ENCODE data around the gene AACS. TPM values are rescaled to one million over a fixed set of nuclear protein-coding genes. Genes with fewer than 3 reads are reported as not detected.

AACS gene
- polyA plus RNA-seq, 3 donors: 4.7 to 7.9 (median 5.1) TPM

- H4K20me1 ChIP-seq (ENCODE audit: insufficient read depth, low read length): no peaks in the 10 kb centered on the region
- no peak overlapping the region for H2AFZ ChIP-seq (ENCODE audit: insufficient read depth, low read depth, low read length, poor library complexity, severe bottlenecking)
- no peaks in the 10 kb centered on the region for H3K9me3 ChIP-seq (replicated peaks in 1 of 2; ENCODE audit: control insufficient read depth in 1 of 2, insufficient read depth in 1 of 2, low read length in 2 of 2)
- Mint-ChIP-seq H3K9me3 (peaks cover 0 to 1% (median 0%) of the 10 kb centered on the region in 7 donors), H3K27ac (no peak overlapping the region), H3K4me3 (no peak overlapping the region), H3K4me1 (peaks cover 21% of the 10 kb centered on the region), H3K27me3 (ENCODE audit: low read depth in 3 of 3) (peaks cover 7 to 19% (median 13%) of the 10 kb centered on the region in 3 donors), H3K36me3 (peaks cover 4 to 8% of the 10 kb centered on the region in 2 donors)
- H3K27ac ChIP-seq (ENCODE audit: low read depth in 1 of 2, low read length in 2 of 2): no peak overlapping the region
- no peak overlapping the region for H3K4me3 ChIP-seq (replicated peaks in 1 of 3; ENCODE audit: low read depth in 2 of 3, low read length in 3 of 3)
- no peaks in the 10 kb centered on the region for H3K79me2 ChIP-seq (ENCODE audit: insufficient read depth, low read length)
- peaks cover 3 to 11% of the 10 kb centered on the region in 2 donors for H3K27me3 ChIP-seq (ENCODE audit: control insufficient read depth in 2 of 2, insufficient read depth in 2 of 2, low read length in 2 of 2)
- H3K4me2 ChIP-seq (replicated peaks; ENCODE audit: extremely low read depth, low read length, poor library complexity, severe bottlenecking): no peak overlapping the region
- TF ChIP-seq CTCF (IDR thresholded peaks at IDR 0.05): no peak
- peaks cover 12 to 18% of the 10 kb centered on the region in 2 donors for H3K4me1 ChIP-seq (ENCODE audit: control insufficient read depth in 1 of 2, insufficient read depth in 2 of 2, low read length in 2 of 2)
- no peak for DNase-seq
- no CpG with 5 or more reads among the region's 6 CpGs for WGBS (ENCODE audit: insufficient coverage)
- intact Hi-C loops (cut with micrococcal nuclease): loop anchor here in 1 of 2 donors (5.0 kb wide), 1 partner anchor 76 kb away; the partner anchor contains the start of gene BRI3BP
- no peaks in the 10 kb centered on the region for H3K36me3 ChIP-seq (replicated peaks in 1 of 2; ENCODE audit: control insufficient read depth in 1 of 2, insufficient read depth in 2 of 2, low read length in 2 of 2)
- no peak overlapping the region for H3K9ac ChIP-seq (ENCODE audit: insufficient read depth, low read length, poor library complexity, severe bottlenecking)
Measured at GRCh38 chr12:125068391-125068790, 3.2 kb downstream of the AACS start.

DNA sequence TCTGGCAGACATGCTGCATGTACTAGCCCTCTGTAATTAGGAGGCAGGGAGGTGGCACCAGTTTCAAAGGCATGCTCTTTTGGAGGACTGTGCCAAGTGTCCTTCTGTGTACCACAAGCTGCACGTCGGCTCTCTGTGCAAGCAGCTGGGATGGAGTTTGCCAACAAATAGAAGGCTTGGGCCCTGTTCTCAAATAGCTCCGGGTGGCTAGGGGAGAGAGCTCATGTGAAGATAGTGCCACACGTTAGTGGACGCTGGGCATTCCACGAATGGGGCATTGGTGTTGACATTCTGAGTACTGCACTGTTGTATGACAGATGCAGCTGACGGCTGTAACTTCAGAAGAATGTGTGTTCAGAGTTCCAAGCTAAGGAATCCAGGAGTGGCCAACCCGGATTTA, 4.4 kb downstream of the AACS start:
- Histone ChIP-seq H4K20me1 (ENCODE audit: insufficient read depth, low read length) (no peaks in the 10 kb centered on the region), H3K4me2 (replicated peaks; ENCODE audit: extremely low read depth, low read length, poor library complexity, severe bottlenecking) (no peak overlapping the region), H2AFZ (ENCODE audit: insufficient read depth, low read depth, low read length, poor library complexity, severe bottlenecking) (no peak overlapping the region), H3K27ac (ENCODE audit: low read depth in 1 of 2, low read length in 2 of 2) (no peak overlapping the region), H3K4me1 (ENCODE audit: control insufficient read depth in 1 of 2, insufficient read depth in 2 of 2, low read length in 2 of 2) (peaks cover 11 to 15% of the 10 kb centered on the region in 2 donors), H3K4me3 (replicated peaks in 1 of 3; ENCODE audit: low read depth in 2 of 3, low read length in 3 of 3) (no peak overlapping the region), H3K9ac (ENCODE audit: insufficient read depth, low read length, poor library complexity, severe bottlenecking) (no peak overlapping the region), H3K36me3 (replicated peaks in 1 of 2; ENCODE audit: control insufficient read depth in 1 of 2, insufficient read depth in 2 of 2, low read length in 2 of 2) (no peaks in the 10 kb centered on the region), H3K27me3 (ENCODE audit: control insufficient read depth in 2 of 2, insufficient read depth in 2 of 2, low read length in 2 of 2) (peaks cover under 1 to 3% of the 10 kb centered on the region in 2 donors), H3K79me2 (ENCODE audit: insufficient read depth, low read length) (no peaks in the 10 kb centered on the region), H3K9me3 (replicated peaks in 1 of 2; ENCODE audit: control insufficient read depth in 1 of 2, insufficient read depth in 1 of 2, low read length in 2 of 2) (no peaks in the 10 kb centered on the region)
- Mint-ChIP-seq H3K36me3 (peaks cover 8 to 11% of the 10 kb centered on the region in 2 donors), H3K4me1 (peaks cover 17% of the 10 kb centered on the region), H3K4me3 (no peak overlapping the region), H3K27me3 (ENCODE audit: low read depth in 3 of 3) (peaks cover under 1 to 7% (median 3%) of the 10 kb centered on the region in 3 donors), H3K27ac (no peak overlapping the region), H3K9me3 (peaks cover 0 to 1% (median 0%) of the 10 kb centered on the region in 7 donors)
- WGBS (ENCODE audit: insufficient coverage): 93% methylated on average over 8 of the region's 8 CpGs
- DNase-seq: no peak
- intact Hi-C loops (cut with micrococcal nuclease): loop anchor here in 1 of 2 donors (5.0 kb wide), 1 partner anchor 77 kb away; the partner anchor contains the start of gene BRI3BP
- TF ChIP-seq CTCF (IDR thresholded peaks at IDR 0.05): no peak
